Transverse colon (tissue), 4 donors: ENCODE measurements around the gene TSLP.

Experiments used
- POLR2A ChIP-seq: fragments of 450-650 bp; IDR thresholded peaks from one replicate; pipeline ENCODE4 v1.6.1; 2016; ENCODE audit warnings: antibody characterized with exemption, mild to moderate bottlenecking, moderate library complexity
- POLR2AphosphoS5 ChIP-seq, 3 donors: sonication (generic); formaldehyde crosslinking; IDR thresholded peaks; one replicate each; pipeline ENCODE4 v1.6.1; 2016; ENCODE audit warnings: antibody characterized with exemption in 3 of 3
- TF ChIP-seq, protein P1 (sequence below), 5 experiments: fragments of 200-600 bp in 3 of 5; fragments of 450-650 bp in 2 of 5; sonication (generic) in 3 of 5; IDR thresholded peaks; 1 replicate in 2 of 5; 2 replicates in 3 of 5; pipeline ENCODE4 v1.5.1; 2016 to 2017; ENCODE audit warnings: antibody characterized with exemption in 5 of 5, inconsistent platforms in 3 of 5, mild to moderate bottlenecking in 2 of 5, moderate library complexity in 1 of 5

DNA sequence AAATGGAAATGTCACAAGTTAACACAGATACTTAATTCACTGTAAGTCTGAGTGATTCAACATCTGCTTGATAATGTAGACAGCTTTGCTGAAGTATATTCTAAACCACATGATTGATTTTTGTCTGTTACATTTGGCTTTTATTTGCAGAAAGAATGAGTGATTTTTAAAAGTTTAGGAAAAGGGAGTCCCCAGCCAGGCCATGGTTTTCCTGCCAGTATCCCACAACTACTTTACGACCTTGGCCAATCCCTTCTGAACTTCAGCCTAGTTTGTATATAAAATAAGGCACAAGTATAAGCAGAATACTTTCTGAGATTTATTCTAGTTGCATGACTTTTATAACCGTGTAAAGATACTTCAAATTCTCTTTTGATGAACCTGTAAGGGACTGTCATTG is 47.7 kb downstream of the TSLP start:
- TF ChIP-seq POLR2A (no peak), POLR2AphosphoS5 (IDR thresholded peaks at IDR 0.05) (no peak)
- TF ChIP-seq, protein P1, sequence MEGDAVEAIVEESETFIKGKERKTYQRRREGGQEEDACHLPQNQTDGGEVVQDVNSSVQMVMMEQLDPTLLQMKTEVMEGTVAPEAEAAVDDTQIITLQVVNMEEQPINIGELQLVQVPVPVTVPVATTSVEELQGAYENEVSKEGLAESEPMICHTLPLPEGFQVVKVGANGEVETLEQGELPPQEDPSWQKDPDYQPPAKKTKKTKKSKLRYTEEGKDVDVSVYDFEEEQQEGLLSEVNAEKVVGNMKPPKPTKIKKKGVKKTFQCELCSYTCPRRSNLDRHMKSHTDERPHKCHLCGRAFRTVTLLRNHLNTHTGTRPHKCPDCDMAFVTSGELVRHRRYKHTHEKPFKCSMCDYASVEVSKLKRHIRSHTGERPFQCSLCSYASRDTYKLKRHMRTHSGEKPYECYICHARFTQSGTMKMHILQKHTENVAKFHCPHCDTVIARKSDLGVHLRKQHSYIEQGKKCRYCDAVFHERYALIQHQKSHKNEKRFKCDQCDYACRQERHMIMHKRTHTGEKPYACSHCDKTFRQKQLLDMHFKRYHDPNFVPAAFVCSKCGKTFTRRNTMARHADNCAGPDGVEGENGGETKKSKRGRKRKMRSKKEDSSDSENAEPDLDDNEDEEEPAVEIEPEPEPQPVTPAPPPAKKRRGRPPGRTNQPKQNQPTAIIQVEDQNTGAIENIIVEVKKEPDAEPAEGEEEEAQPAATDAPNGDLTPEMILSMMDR (IDR thresholded peaks at IDR 0.05), result no peak
